DMS153 treated with DMSO at 0.1 percent for 48 hours (cell line): ENCODE data around the gene ONECUT3.

Experiments
- DNase-seq: peaks from one replicate; lab custom pipeline; 2025; ENCODE audit not compliant: unreplicated experiment; lab: John Stamatoyannopoulos, UW

Gene ONECUT3

GRCh38 chr19:1828279-1829238 lies 75.3 kb downstream of the ONECUT3 start:
- no peak for DNase-seq

GRCh38 chr19:1829958-1830357 lies 76.7 kb downstream of the ONECUT3 start:
- DNase-seq: no peak

- no peak for DNase-seq
These were observed 77.3 kb downstream of the ONECUT3 start for GRCh38 chr19:1830568-1830967.
